ENCODE results near the gene EN2. TPM values are rescaled to one million over a fixed set of nuclear protein-coding genes. Genes with fewer than 3 reads are reported as not detected.

EN2 gene
- total RNA-seq, 1 donor from 2014 or later, result 3.4 TPM

DNA sequence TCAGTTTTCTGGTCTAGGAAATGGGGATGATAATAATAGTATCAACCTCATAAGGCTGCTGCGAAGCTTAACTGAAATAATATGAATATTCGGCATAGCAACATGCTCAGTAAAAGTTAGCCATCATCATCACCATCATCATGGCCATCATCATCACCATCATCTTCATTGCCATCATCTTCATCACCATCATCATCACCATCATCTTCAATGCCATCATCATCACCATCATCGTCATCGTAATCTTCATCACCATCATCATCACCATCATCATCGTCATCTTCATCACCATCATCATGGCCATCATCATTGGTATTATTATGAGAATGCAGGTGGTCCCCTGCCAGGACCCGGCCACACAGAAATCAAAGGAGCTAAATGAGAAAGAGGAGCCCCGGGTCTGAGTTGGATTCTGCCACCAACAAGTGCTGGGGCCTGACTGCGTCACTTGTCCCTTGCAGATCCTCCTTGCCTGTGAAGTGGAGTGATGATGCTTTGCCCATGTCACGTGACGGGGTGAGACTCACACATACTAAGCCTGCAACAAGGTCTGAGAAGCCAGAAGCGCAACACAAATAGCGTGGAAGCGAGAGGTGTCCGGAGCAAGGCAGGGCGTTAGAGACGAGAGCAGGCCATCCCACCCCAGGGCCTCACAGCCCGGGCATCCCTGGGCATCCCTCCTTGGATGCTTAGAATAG is 46.1 kb upstream of the EN2 start:
- no peak for TF ChIP-seq CTCF (IDR thresholded peaks at IDR 0.05)
- Mint-ChIP-seq H3K27me3 (ENCODE audit: unreplicated experiment) (peaks cover 13% of the 10 kb centered on the region), H3K4me1 (ENCODE audit: unreplicated experiment) (peaks cover 5% of the 10 kb centered on the region), H3K27ac (ENCODE audit: unreplicated experiment) (no peak overlapping the region), H3K9me3 (ENCODE audit: unreplicated experiment) (no peaks in the 10 kb centered on the region), H3K4me3 (ENCODE audit: unreplicated experiment) (no peak overlapping the region), H3K36me3 (ENCODE audit: unreplicated experiment) (no peaks in the 10 kb centered on the region)
- DNase-seq (ENCODE audit: extremely low spot score, unreplicated experiment), result no peak

DNA sequence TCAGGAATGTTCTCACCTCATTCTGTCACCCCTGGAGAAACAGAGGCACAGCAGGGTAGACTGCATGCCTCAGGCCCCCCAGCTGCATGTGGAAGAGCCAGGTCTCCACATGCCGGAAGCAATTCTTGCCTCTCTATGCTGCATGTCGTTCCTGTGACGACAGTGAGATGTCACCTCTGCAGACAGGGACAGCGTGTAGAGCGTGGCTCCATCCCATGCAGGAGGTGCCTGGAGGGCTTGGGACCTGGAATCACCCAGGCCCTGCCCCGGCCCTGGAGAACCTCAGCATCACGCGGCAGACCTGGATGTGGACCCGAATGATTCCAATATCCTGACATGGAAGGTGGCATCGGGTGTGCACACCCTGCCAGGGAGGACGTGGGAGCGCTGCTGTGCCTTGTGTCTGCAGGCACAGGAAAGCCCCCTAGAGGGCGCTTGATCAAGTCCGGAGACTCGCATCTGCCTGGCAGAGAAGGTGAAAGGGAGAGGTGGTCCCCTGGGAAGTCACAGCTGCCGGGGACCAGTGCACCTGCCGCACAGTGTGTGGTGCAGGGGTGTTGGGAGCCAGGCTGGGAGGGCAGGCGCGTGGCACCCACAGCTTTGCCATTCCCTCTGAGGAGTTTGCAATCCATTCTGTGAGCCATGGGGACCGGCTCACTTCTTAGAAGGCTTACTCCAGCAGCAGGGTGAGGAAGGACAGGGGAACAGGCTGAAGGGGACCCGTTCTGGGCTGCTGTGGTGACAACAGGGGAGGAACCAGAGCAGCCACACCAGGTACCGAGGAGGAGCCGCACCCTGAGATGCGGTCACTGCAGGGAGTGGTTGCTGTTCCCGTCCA is 45.3 kb upstream of the EN2 start:
- DNase-seq (ENCODE audit: extremely low spot score, unreplicated experiment), result no peak
- Mint-ChIP-seq H3K4me3 (ENCODE audit: unreplicated experiment) (no peak overlapping the region), H3K4me1 (ENCODE audit: unreplicated experiment) (peaks cover 5% of the 10 kb centered on the region), H3K27me3 (ENCODE audit: unreplicated experiment) (peaks cover 16% of the 10 kb centered on the region), H3K27ac (ENCODE audit: unreplicated experiment) (no peak overlapping the region), H3K36me3 (ENCODE audit: unreplicated experiment) (no peaks in the 10 kb centered on the region), H3K9me3 (ENCODE audit: unreplicated experiment) (no peaks in the 10 kb centered on the region)
- TF ChIP-seq CTCF (IDR thresholded peaks at IDR 0.05), result peak; percentile 70

DNA sequence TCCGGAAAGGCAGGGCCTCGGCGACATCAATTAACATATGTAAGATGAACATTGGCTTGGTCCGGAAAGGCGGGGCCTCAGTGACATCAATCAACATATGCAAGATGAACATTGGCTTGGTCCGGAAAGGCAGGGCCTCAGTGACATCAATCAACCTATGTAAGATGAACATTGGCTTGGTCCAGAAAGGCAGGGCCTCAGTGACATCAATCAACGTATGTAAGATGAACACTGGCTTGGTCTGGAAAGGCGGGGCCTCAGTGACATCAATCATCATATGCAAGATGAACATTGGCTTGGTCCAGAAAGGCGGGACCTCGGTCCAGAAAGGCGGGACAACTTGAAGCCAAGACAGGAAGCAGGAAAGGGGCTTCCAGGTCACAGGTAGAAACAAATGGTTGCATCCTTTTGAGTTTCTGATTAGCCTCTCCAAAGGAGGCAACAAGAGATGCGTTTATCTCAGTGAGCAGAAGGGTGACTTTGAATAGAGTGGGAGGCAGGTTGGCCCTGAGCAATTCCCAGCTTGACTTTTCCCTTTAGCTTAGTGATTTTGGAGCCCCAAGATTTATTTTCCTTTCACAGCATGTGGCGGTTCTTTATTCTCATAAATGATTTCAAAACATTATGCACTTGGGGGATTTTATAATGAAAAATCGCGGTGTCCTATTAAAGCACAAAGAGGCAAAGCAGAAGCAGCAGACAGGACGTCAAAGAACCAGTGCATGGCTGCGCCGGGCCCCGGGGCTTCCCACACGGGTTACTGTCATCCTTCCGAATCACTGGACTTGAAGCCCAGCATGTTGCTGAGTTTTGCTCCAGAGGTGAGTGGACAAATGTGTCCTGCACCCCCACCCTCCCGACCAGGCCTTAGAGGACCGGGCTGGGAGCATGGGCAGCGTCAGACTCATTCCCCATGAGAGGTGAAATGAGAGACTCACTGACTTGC is 43.1 kb upstream of the EN2 start:
- Mint-ChIP-seq H3K27me3 (ENCODE audit: unreplicated experiment) (peaks cover 21% of the 10 kb centered on the region), H3K27ac (ENCODE audit: unreplicated experiment) (no peak overlapping the region), H3K4me3 (ENCODE audit: unreplicated experiment) (no peak overlapping the region), H3K4me1 (ENCODE audit: unreplicated experiment) (no peaks in the 10 kb centered on the region), H3K36me3 (ENCODE audit: unreplicated experiment) (no peaks in the 10 kb centered on the region), H3K9me3 (ENCODE audit: unreplicated experiment) (no peaks in the 10 kb centered on the region)
- TF ChIP-seq CTCF (IDR thresholded peaks at IDR 0.05), result no peak
- DNase-seq (ENCODE audit: extremely low spot score, unreplicated experiment), result no peak

DNA sequence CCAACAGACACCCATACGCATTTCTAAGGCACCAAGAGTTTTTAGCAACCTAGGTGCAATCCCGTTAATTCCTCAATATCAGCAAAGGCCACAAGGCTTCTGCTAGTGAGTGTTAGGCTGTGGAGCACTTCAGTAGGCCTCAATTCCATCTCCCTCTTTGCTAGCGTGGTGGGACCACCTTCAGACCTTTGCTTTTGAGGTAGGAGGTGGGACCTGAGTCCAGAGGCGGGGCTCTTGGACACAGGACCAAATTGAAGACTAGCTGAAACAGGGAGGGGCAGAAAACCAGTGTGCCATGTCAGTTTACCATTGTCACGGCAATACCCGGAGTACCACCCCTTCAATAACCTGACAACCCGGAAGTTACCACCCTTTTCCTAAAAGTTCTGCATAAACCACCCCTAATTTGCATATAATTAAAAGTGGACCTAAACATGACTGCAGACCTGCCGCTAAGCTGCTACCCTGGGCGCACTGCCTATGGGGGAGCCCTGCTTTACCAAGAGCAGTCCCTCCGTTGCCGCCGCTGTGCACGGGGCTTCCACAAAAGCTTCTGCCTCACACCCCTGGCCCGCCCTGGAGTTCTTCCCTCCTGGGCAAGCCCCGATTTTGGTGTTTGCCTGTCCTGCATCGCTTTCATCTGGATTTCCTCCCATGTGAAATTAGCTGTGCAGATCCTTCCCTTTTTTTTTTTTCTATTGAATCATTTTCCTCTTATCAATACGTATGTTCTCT is 41.1 kb upstream of the EN2 start:
- TF ChIP-seq CTCF (IDR thresholded peaks at IDR 0.05), result no peak
- Mint-ChIP-seq H3K9me3 (ENCODE audit: unreplicated experiment) (no peaks in the 10 kb centered on the region), H3K27me3 (ENCODE audit: unreplicated experiment) (peaks cover 30% of the 10 kb centered on the region), H3K4me1 (ENCODE audit: unreplicated experiment) (no peaks in the 10 kb centered on the region), H3K27ac (ENCODE audit: unreplicated experiment) (no peak overlapping the region), H3K36me3 (ENCODE audit: unreplicated experiment) (no peaks in the 10 kb centered on the region), H3K4me3 (ENCODE audit: unreplicated experiment) (no peak overlapping the region)
- DNase-seq (ENCODE audit: extremely low spot score, unreplicated experiment), result no peak
